ENCODE results near the gene LGI2.
"Not testable (repeated sequence)": the region's sequence is repeated elsewhere in the genome, so short reads cannot be mapped to it uniquely, and the experiment has no call there.

LGI2 gene

GRCh38 chr4:25022766-25023165, 8.0 kb downstream of the LGI2 start:
- FAIRE-seq (no peak), DNase-seq (ENCODE audit: insufficient read length, low spot score) (no peak)
- no peak for TF ChIP-seq POLR2A (IDR thresholded peaks at IDR 0.05; ENCODE audit: low read depth, low read length)

GRCh38 chr4:25021216-25021615, 9.5 kb downstream of the LGI2 start:
- no peak for TF ChIP-seq POLR2A (IDR thresholded peaks at IDR 0.05; ENCODE audit: low read depth, low read length)
- no peak for FAIRE-seq
- DNase-seq (ENCODE audit: insufficient read length, low spot score), result no peak

DNA sequence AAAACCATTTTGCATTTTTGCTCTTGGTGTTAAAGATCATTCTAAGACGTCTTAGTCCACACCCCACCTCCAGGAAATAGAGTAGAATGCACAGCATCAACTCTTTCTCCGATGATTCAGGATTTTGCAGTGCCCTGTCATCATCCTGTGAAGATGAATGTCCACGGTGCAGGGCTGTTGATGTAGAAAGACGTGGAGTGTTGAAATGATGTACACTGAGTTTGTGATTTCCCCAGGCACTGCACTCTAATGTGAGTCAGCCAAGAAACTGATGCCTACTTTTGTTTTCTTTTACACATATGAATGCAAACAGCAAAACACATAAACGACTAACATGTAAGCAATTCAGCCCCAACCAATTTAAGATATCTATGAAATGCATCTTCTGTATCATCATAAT, 10.5 kb downstream of the LGI2 start:
- FAIRE-seq, result no peak
- TF ChIP-seq POLR2A (IDR thresholded peaks at IDR 0.05; ENCODE audit: low read depth, low read length), result no peak
- DNase-seq (ENCODE audit: insufficient read length, low spot score), result no peak

DNA sequence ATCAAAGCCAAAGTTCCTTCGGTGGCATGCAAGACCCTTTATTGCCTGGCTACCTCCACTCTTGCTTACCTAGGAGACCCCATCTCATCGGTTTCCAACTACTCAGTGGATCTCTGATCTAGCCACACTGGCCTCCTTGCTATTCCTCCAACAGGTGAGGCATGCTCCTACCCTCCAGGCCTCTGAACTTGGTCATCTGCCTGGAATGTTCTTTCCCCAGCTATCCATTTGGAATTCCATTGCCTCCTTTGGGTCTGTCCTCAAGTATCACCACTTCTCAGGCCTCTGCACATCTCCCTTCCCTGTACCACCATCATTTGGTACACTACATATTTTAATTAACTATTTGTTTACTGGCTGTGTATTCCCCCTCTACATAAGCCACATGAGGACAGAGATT, 11.2 kb downstream of the LGI2 start:
- no peak for FAIRE-seq
- no peak for TF ChIP-seq POLR2A (IDR thresholded peaks at IDR 0.05; ENCODE audit: low read depth, low read length)
- DNase-seq (ENCODE audit: insufficient read length, low spot score), result no peak

DNA sequence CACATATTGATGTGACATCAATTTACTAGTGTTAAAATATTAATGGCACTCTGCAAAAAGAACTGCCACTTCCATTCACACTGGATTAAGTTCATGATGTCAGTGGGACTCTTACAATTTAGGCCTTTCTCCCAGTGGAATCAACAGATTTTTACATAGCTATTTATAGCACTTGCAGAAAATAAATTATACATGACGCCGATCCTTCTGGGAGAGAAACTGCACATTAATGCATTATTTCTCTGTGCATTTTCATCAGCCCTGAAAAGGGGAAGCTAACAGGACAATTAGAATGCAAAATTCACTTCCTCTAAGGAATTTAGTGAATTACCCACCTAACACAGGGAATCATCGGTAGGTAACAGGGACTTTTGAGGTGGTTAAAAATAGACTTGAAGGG, 15.7 kb downstream of the LGI2 start:
- FAIRE-seq (no peak), DNase-seq (ENCODE audit: insufficient read length, low spot score) (no peak)
- no peak for TF ChIP-seq POLR2A (IDR thresholded peaks at IDR 0.05; ENCODE audit: low read depth, low read length)

DNA sequence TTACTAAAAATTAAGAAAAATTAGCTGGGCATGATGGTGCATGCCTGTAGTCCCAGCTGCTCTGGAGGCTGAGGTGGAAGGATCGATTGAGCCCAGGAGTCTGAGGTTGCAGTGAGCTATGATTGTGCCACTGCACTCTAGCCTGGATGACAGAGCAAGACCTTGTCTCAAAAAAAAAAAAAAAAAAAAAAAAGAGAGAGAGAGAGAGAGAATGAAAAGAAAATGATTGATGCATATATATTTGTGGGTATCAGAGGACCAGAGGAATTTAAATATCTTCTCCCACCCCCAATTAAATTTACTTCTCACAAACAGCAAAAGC, 16.1 kb downstream of the LGI2 start:
- not testable (repeated sequence) for FAIRE-seq; DNase-seq (ENCODE audit: insufficient read length, low spot score)

DNA sequence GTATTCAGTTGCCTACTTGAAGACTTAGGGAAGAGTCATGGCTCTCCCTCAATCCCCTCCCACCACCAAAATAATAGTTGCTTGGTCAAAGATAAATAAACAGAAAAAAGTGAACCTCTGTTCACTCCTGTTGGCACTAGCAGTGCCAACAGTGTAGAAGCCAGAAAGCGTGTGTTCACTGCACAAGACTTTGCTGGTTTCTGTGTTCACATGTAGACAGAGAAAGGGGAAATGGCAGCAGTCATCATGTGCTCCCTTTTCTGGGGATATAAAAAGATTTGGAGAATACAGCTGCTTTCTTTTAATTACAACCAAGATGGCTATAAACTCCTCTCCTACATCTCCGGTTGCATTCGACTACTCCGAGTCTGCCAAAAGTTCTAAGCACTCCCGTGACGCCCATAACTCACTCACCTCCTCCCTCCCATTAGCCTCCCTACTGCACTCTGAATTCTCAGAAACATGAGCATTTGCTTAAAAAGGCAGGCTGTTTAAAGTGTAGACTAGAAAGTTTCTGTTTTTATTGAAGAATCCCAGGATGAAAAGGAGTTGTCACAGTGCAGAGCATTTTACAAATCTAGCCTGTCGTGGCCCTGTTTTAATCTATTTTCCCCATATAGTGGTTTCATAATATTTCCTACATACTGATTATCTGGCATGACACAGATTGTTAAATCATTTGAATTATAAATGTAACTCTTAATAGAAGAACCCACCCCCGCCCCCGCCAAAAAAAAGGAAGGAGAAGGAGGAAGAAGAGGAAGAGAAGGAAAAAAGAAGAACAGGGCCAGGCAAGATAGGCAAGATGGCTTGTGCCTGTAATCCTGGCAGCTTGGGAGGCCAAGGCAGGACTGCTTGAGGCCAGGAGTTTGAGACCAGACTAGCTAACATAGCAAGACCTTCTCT, 16.7 kb downstream of the LGI2 start:
- TF ChIP-seq POLR2A (IDR thresholded peaks at IDR 0.05; ENCODE audit: low read depth, low read length), result no peak
- DNase-seq (ENCODE audit: insufficient read length, low spot score), result no peak
- no peak for FAIRE-seq

DNA sequence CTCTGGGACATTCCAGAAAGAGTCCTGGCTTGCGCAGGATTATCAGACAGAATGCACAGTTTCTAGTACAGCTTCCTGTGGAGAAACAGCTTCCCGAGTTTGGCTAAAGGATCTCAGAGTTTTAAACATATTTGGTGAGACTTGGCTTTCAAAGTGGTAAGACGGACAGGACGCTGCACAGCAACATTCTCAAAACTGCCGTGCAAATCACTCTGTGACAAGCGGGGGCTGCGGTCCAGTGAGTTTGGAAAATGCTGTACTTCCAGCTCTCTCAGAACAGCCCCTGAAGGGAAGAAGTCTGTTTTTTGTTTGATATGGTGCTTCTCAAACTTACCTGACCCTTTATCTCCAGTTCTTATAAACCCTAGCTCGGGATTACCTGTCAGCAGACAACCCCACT, 18.1 kb downstream of the LGI2 start:
- FAIRE-seq, result no peak
- no peak for TF ChIP-seq POLR2A (IDR thresholded peaks at IDR 0.05; ENCODE audit: low read depth, low read length)
- DNase-seq (ENCODE audit: insufficient read length, low spot score), result no peak

DNA sequence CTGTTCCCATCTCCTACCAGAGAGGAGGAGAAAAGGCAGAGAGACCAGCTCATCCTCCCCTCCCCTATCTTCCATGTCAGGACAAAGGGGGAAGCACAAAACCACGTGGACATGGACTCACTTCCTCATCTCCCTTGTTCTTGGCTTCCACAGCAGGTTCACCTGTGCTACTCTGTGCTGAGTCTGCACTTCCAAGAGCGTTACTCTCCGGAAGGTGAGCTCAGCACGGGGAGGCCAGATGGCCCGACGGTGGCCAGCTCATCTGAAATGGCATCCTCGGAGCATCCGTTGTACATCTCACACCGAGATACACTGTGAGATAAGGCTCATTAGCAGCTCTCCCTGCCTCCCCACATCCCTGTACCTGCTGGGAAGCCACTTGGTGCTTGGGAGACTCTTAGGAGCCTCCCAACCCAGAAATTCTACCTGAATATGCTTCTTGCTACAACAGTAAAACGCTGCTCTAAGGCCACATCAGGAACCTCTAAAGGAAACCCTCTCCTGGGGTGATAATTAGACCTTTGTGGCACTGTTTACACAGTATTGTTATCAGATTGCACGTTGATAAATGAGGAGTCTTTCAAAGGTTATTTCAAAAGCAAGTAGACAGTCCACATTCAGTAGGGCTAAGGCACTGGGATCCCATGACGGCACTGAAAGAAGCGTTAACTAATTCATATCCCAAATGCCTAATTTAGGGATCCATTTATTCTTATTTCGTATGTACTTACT, 19.4 kb downstream of the LGI2 start:
- TF ChIP-seq POLR2A (IDR thresholded peaks at IDR 0.05; ENCODE audit: low read depth, low read length), result no peak
- FAIRE-seq (no peak), DNase-seq (ENCODE audit: insufficient read length, low spot score) (no peak)

DNA sequence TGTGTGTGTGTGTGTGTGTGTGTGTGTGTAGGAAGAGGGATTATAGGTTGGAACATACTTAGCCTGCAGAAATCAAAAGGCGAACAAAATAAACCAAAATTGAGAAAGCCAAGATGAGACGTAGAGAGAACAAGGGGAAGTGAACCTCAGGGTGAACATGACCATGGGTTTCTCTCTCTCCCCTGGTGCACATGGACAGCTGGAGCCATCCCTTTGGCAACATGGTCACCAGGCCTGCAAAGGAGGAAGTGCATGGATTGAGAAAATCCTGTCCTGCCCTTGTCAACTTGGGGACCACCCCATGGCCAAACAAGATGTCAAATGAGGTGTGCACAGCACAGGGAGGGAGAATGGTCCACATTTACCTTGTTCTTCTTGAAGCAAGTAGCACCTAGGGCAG, 23.1 kb downstream of the LGI2 start:
- DNase-seq (ENCODE audit: insufficient read length, low spot score), result no peak
- FAIRE-seq, result no peak
- no peak for TF ChIP-seq POLR2A (IDR thresholded peaks at IDR 0.05; ENCODE audit: low read depth, low read length)

- TF ChIP-seq POLR2A (IDR thresholded peaks at IDR 0.05; ENCODE audit: low read depth, low read length), result no peak
- FAIRE-seq (no peak), DNase-seq (ENCODE audit: insufficient read length, low spot score) (no peak)
Measured at GRCh38 chr4:25002681-25003080, 28.1 kb downstream of the LGI2 start.

DNA sequence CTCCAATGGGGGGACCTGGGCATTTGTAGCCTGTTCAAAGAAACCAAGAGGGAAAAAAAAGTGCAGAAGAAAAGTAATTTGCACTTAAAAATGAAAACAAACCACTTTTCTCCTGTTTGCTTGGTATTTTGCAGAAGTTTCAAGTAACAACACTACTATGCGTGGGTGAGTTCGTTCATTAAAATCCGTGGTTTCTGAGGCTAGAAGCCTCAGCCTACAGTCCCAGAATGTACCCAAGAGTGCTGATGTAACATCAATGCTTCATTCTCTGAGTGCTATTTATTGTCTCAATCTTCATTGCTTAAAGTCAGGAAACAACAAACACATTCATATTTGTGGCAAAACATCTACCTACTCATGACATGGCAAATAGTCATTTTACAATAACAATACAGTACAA, 29.2 kb downstream of the LGI2 start:
- TF ChIP-seq POLR2A (IDR thresholded peaks at IDR 0.05; ENCODE audit: low read depth, low read length), result no peak
- no peak for DNase-seq (ENCODE audit: insufficient read length, low spot score)
- FAIRE-seq, result no peak

- no peak for FAIRE-seq
- no peak for DNase-seq (ENCODE audit: insufficient read length, low spot score)
- TF ChIP-seq POLR2A (IDR thresholded peaks at IDR 0.05; ENCODE audit: low read depth, low read length), result no peak
Measured at GRCh38 chr4:25000639-25001038, 30.1 kb downstream of the LGI2 start.

DNA sequence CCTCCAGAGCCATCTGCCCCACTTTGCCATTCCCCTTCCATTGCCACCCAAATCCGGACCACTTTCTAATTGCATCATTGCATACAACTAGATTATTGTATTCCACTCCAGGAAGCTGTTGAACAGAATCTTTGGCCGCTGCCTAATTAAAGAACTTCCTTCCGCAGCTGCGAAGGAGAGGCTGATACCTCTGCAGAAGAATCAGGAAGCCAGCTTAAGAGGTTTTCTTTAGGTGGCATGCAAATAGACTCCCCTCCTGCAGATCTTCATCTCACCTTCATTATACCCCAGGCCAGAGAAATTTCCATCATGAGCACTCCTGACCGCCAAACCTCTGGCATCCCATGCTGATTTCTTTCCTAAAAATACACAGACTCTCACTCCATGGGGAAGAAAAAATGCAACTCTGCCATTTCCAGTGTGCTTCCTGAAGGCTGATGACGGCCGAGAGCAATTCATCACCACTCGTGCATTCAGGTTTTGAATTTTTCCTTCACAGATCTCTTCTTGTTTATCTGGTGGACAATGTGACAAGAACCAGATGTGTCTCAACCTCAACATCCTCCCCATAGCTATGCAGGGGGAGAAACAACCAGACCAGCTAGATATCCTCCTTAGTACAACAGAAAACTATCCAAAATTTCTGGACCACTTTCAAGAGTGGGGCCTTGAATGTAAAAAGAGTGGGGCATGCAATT, 31.2 kb downstream of the LGI2 start:
- FAIRE-seq (no peak), DNase-seq (ENCODE audit: insufficient read length, low spot score) (no peak)
- no peak for TF ChIP-seq POLR2A (IDR thresholded peaks at IDR 0.05; ENCODE audit: low read depth, low read length)
